Activated CD4-positive, alpha-beta T cell treated with anti-CD3 and anti-CD28 coated beads, Interleukin-2, amount 10 ng/mL, durations not matched to agents 7 days and 5 days (primary cell): ENCODE measurements around the gene PDE7B. TPM values are rescaled to one million over a fixed set of nuclear protein-coding genes. Genes with fewer than 3 reads are reported as not detected.

Experiments
- CTCF ChIA-PET: fragments of 350-600 bp; sonication (Branson Sonifier 250); formaldehyde crosslinking; loops from one replicate; lab custom pipeline; 2021; ENCODE audit warnings: antibody characterized with exemption; lab: Charles Lee
- POLR2A ChIA-PET: fragments of 350-600 bp; sonication (Branson Sonifier 250); formaldehyde crosslinking; loops from one replicate; lab custom pipeline; 2021; ENCODE audit warnings: antibody characterized with exemption; lab: Charles Lee
- DNase-seq: peaks from one replicate; pipeline ENCODE4 v3.0.0-alpha.2; 2020
- H3K27ac Mint-ChIP-seq: one replicate; pipeline ENCODE4 v1.8.0; 2021; ENCODE audit warnings: mild to moderate bottlenecking, moderate library complexity, mixed read lengths
- H3K27me3 Mint-ChIP-seq: one replicate; pipeline ENCODE4 v1.8.0; 2021; ENCODE audit warnings: mixed read lengths
- H3K36me3 Mint-ChIP-seq: one replicate; pipeline ENCODE4 v1.8.0; 2021; ENCODE audit warnings: low read depth, mixed read lengths
- H3K4me1 Mint-ChIP-seq: one replicate; pipeline ENCODE4 v1.8.0; 2021; ENCODE audit warnings: mixed read lengths
- H3K4me3 Mint-ChIP-seq: one replicate; pipeline ENCODE4 v1.8.0; 2021; ENCODE audit warnings: mild to moderate bottlenecking, moderate library complexity, mixed read lengths
- H3K9me3 Mint-ChIP-seq: one replicate; pipeline ENCODE4 v1.8.0; 2021; ENCODE audit warnings: mixed read lengths
- total RNA-seq, 2 experiments: library from RNA; stranded (reverse); gene quantifications; one replicate each; pipeline ENCODE4 v1.2.3, GENCODE V29; 2021

The PDE7B gene
- total RNA-seq, 2 experiments from 2014 or later, result 0.57 to 1.2 TPM

GRCh38 chr6:136060759-136061158, 209.3 kb downstream of the PDE7B start:
- no peak for DNase-seq
- H3K4me3 Mint-ChIP-seq, result no peak overlapping the region
- H3K9me3 Mint-ChIP-seq, result peaks cover 2% of the 10 kb centered on the region
- H3K27me3 Mint-ChIP-seq, result no peaks in the 10 kb centered on the region
- H3K27ac Mint-ChIP-seq, result no peak overlapping the region
- CTCF ChIA-PET, result no interaction called here
- H3K36me3 Mint-ChIP-seq, result no peaks in the 10 kb centered on the region
- POLR2A ChIA-PET, result no interaction called here
- H3K4me1 Mint-ChIP-seq, result no peaks in the 10 kb centered on the region

DNA sequence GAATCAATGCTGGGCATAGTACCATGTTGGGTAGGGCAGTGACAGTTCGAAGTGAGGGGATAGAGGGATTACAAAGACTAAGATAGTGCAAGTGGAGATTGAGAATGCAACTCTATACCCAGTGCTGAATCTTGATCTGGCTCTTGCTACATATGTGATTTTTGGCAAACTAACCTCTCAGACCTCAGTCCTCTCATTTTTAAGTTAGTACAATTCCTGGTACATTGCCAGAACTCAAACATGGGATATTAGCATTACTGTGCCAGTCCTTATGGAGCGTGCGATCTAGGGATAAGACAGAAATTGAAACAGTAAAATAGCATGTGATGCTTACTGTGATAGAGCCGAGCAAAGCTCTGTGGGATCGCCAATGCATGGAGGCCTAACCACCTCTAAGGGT, 210.2 kb downstream of the PDE7B start:
- ChIA-PET POLR2A (no interaction called here), CTCF (no interaction called here)
- Mint-ChIP-seq H3K27ac (no peak overlapping the region), H3K4me3 (no peak overlapping the region), H3K9me3 (no peaks in the 10 kb centered on the region), H3K4me1 (no peaks in the 10 kb centered on the region), H3K27me3 (no peaks in the 10 kb centered on the region), H3K36me3 (no peaks in the 10 kb centered on the region)
- no peak for DNase-seq

DNA sequence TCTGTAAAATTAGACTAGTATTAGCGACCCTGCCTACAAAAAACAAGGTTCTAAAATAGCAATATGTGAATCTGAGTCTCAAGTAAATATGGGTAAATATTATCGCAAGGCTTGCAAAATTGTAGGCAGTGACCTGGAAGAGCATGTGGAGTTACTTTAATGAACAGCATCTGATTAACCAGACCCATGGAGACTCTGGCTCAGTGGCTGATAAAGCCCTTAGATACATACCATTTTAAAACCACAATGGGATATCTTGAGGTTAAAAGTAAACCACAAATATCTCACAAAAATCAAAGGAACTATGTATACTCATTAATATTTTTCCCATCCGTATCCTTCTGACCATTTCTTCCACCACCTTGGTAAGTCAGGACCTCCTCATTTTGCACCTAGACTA, 211.6 kb downstream of the PDE7B start:
- no peak overlapping the region for H3K4me3 Mint-ChIP-seq
- DNase-seq, result no peak
- POLR2A ChIA-PET, result interaction anchor here (0.7 kb wide), 1 partner anchor 1991 kb away, joined by 3 read pairs; no protein-coding TSS in a partner anchor

DNA sequence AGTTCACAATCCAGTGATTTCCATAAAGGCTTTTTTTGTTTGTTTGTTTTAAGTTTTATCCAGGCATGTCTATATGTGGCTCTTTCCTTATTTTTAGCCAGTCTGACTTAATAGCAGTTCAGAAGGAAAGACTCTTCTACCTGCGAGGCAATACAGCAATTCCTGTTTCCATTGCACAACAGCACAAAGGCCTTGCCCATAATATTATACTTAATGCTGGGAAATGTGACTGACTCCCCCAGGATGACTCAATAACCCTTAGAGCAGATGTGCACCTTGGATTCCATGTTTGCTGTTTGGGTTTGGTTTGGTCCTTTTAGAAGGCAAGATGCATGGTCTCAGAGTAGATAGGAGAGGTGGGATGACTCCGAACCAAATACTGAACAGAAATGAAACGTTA, 214.5 kb downstream of the PDE7B start:
- ChIA-PET POLR2A (no interaction called here), CTCF (no interaction called here)
- Mint-ChIP-seq H3K9me3 (no peaks in the 10 kb centered on the region), H3K4me3 (no peak overlapping the region), H3K4me1 (no peaks in the 10 kb centered on the region), H3K27ac (no peak overlapping the region), H3K27me3 (no peaks in the 10 kb centered on the region), H3K36me3 (no peaks in the 10 kb centered on the region)
- no peak for DNase-seq

More for the DNA sequence above, 211.6 kb downstream of the PDE7B start:
- CTCF ChIA-PET, result no interaction called here
- Mint-ChIP-seq H3K4me1 (no peaks in the 10 kb centered on the region), H3K27me3 (no peaks in the 10 kb centered on the region), H3K9me3 (no peaks in the 10 kb centered on the region), H3K36me3 (no peaks in the 10 kb centered on the region), H3K27ac (no peak overlapping the region)

DNA sequence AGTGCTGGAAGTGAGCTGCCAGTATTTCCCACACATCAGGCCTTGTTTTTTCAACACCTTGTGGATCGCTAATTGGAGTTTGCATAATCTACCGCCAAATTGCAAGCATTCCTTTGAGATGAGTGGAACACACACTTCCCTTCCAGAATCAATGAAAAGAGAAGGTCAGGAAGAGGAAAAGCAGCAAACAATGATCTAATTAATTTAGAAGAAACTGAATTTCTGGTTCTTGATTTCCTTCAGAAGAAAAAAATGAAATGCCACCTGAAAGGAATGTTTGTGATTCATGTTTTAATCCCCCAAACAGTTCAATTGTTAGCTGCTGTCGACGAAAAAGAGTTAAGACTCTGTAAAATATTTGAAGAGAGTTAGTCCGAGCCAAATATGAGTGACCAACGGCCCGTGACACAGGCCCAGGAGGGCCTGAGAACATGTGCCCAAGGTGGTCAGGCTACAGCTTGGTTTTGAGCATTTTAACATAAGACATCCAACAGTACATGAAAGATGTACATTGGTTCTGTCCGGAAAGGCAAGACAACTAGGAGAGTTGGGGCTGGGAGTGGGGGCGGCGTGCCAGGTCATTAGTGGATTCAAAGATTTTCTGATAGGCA, 216.3 kb downstream of the PDE7B start:
- no peaks in the 10 kb centered on the region for H3K36me3 Mint-ChIP-seq

DNA sequence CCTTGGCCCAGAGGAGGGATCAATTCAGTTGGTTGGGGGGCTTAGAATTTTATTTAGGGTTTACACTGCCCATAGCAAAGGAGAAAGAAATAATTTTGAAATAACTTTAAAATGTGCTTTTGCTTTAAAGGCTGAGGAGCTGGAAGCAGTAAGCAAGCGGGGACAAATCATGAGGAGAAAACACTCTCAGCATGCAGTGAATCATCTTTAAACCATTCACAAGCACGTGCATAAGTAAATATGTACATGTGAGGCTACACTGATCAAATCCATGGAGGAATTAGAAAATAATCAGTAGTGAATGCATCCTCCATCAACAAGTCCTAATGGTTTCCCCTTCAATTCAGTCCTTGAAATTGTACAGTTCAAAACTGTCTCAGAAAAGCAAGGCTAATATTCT, 217.6 kb downstream of the PDE7B start:
- ChIA-PET POLR2A (no interaction called here), CTCF (no interaction called here)
- no peaks in the 10 kb centered on the region for H3K27me3 Mint-ChIP-seq
- H3K4me3 Mint-ChIP-seq, result no peak overlapping the region
- DNase-seq, result no peak
- H3K9me3 Mint-ChIP-seq, result no peaks in the 10 kb centered on the region
- no peaks in the 10 kb centered on the region for H3K4me1 Mint-ChIP-seq
- no peaks in the 10 kb centered on the region for H3K36me3 Mint-ChIP-seq
- no peak overlapping the region for H3K27ac Mint-ChIP-seq

More for the DNA sequence above, 216.3 kb downstream of the PDE7B start:
- ChIA-PET CTCF (no interaction called here), POLR2A (no interaction called here)
- no peaks in the 10 kb centered on the region for H3K27me3 Mint-ChIP-seq
- no peak for DNase-seq
- no peak overlapping the region for H3K4me3 Mint-ChIP-seq
- H3K27ac Mint-ChIP-seq, result no peak overlapping the region
- H3K9me3 Mint-ChIP-seq, result no peaks in the 10 kb centered on the region
- no peaks in the 10 kb centered on the region for H3K4me1 Mint-ChIP-seq

DNA sequence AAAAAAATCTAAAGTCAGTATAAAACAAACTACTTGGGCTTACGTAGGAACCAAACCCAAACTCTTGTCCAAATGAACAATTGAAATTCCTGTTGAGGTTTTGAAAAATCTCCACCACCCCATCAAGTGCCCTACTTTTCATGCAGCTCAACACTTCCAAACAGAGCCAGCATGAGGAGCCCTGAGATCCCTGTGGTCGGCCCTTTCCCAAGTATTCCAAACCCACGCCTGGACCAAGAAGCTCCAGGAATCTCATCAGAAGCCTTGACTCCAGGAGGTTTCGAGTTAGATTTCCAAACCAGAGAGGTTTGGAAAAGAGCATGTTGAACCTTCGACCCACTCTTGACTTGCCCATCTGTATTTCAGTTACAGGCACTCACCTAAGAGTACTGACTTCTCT, 219.3 kb downstream of the PDE7B start:
- Mint-ChIP-seq H3K27me3 (no peaks in the 10 kb centered on the region), H3K4me3 (no peak overlapping the region), H3K9me3 (no peaks in the 10 kb centered on the region), H3K27ac (no peak overlapping the region), H3K36me3 (no peaks in the 10 kb centered on the region), H3K4me1 (no peaks in the 10 kb centered on the region)
- CTCF ChIA-PET, result interaction anchor here (2.0 kb wide), 1 partner anchor 11 kb away, joined by 4 read pairs; no protein-coding TSS in a partner anchor
- no peak for DNase-seq
- POLR2A ChIA-PET, result no interaction called here

DNA sequence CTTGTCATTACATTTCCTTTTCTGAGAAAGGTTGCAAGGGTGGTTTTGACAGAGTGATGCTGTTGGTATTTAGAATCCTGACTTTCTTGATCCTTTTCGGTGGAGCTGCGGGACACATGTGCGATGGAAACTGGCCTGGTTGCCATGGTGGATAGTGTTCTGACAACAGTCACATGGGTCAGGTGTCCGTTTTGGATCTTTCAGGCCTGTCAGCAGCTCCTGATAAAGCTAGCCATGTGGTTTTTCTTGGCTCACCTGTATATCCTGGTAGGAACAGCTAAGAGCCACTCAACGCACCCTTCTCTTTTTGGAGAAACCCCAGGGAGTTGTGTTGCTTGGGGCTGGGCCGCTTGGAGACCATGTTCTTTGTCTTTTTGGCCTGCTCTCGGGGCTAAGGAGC, 221.2 kb downstream of the PDE7B start:
- Mint-ChIP-seq H3K27ac (no peak overlapping the region), H3K36me3 (no peaks in the 10 kb centered on the region), H3K9me3 (no peaks in the 10 kb centered on the region), H3K4me1 (no peaks in the 10 kb centered on the region), H3K4me3 (no peak overlapping the region), H3K27me3 (no peaks in the 10 kb centered on the region)
- POLR2A ChIA-PET, result no interaction called here
- CTCF ChIA-PET, result interaction anchor here (1.2 to 1.4 kb wide), 2 partner anchors 101 to 154 kb away, joined by 3 to 4 read pairs; no protein-coding TSS in a partner anchor
- DNase-seq, result no peak

DNA sequence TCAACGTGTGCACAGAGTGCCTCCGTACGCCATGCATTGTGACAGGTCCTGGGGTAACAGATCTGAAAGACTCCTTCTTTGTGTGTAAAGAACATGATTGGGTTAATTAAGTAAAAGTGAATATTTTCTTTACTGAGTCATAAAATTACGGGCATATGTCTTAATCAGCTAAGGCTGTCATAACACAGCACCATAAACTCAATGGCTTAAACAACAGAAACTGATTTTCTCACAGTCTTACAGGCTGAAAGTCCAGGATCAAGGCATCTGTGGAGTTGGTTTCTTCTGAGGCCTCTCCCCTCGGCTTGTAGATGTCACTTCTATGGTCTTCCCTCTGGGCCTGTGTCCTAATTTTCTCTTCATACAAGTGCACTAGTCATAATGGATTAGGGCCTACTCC, 221.7 kb downstream of the PDE7B start:
- Mint-ChIP-seq H3K9me3 (no peaks in the 10 kb centered on the region), H3K27ac (no peak overlapping the region), H3K36me3 (no peaks in the 10 kb centered on the region), H3K4me3 (no peak overlapping the region), H3K27me3 (no peaks in the 10 kb centered on the region), H3K4me1 (no peaks in the 10 kb centered on the region)
- DNase-seq, result no peak
- POLR2A ChIA-PET, result no interaction called here
- CTCF ChIA-PET, result interaction anchor here (1.2 kb wide), 1 partner anchor 101 kb away, joined by 3 read pairs; no protein-coding TSS in a partner anchor

- no peaks in the 10 kb centered on the region for H3K9me3 Mint-ChIP-seq
- POLR2A ChIA-PET, result no interaction called here
- no peak overlapping the region for H3K4me3 Mint-ChIP-seq
- no peaks in the 10 kb centered on the region for H3K4me1 Mint-ChIP-seq
- H3K27me3 Mint-ChIP-seq, result no peaks in the 10 kb centered on the region
- H3K36me3 Mint-ChIP-seq, result no peaks in the 10 kb centered on the region
- DNase-seq, result no peak
- CTCF ChIA-PET, result no interaction called here
- no peak overlapping the region for H3K27ac Mint-ChIP-seq
These were observed 225.0 kb downstream of the PDE7B start for GRCh38 chr6:136076496-136076895.

GRCh38 chr6:136077834-136078576, 226.5 kb downstream of the PDE7B start:
- no peaks in the 10 kb centered on the region for H3K27me3 Mint-ChIP-seq
- POLR2A ChIA-PET, result no interaction called here
- no peak overlapping the region for H3K27ac Mint-ChIP-seq
- CTCF ChIA-PET, result interaction anchor here (0.6 kb wide), 1 partner anchor 579 kb away, joined by 5 read pairs; no protein-coding TSS in a partner anchor
- H3K9me3 Mint-ChIP-seq, result no peaks in the 10 kb centered on the region
- H3K4me1 Mint-ChIP-seq, result no peaks in the 10 kb centered on the region
- DNase-seq, result no peak
- H3K4me3 Mint-ChIP-seq, result no peak overlapping the region
- H3K36me3 Mint-ChIP-seq, result no peaks in the 10 kb centered on the region

DNA sequence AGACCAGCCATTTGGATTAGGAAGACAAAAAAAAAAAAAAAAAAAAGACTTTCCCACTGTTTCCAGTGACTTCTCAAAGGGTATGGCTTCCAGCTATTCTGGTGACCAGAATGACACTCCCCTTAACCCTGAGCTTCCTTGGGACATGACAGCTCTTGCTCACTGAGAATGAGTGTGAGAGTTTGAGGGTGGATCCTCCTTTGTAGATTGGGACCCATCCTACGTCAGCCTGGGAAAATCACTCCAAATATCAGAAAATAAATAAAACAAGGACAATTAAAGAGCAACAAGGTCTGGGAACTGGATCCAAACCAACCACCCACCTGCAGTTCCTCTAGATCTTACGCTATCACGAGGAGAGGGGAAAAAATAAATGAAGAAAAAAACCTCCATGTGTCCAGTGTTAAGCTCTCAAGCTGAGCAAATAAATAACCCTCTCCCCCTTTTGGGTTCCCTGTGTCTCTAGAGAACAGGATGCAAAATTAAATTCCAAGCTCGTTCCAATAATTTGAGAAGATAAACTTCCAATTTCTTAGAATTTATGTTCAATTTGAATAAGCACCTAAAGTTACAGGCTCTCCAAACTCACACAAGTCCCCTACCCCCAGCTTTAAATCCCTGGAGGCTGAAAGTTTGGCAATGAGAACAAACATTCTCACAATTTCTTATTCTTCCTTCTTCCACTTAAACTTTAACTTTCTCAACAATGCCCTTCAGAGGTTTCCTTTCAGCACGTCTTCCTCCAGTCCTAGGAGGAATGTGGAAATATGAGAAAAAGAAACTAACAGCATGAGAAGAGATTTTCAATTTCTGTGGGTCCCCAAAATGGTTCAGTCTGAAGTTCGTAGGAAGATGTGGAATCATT, 228.4 kb downstream of the PDE7B start:
- H3K4me1 Mint-ChIP-seq, result no peaks in the 10 kb centered on the region
- CTCF ChIA-PET, result interaction anchor here (0.6 to 0.7 kb wide), 2 partner anchors 221 to 686 kb away, joined by 3 read pairs; no protein-coding TSS in a partner anchor

GRCh38 chr6:136083540-136083939, 232.0 kb downstream of the PDE7B start:
- no peaks in the 10 kb centered on the region for H3K27me3 Mint-ChIP-seq
- POLR2A ChIA-PET, result no interaction called here
- H3K4me3 Mint-ChIP-seq, result no peak overlapping the region
- H3K4me1 Mint-ChIP-seq, result no peaks in the 10 kb centered on the region
- no peak for DNase-seq
- no peaks in the 10 kb centered on the region for H3K9me3 Mint-ChIP-seq
- H3K36me3 Mint-ChIP-seq, result no peaks in the 10 kb centered on the region
- CTCF ChIA-PET, result no interaction called here
- no peak overlapping the region for H3K27ac Mint-ChIP-seq

More for the DNA sequence above, 228.4 kb downstream of the PDE7B start:
- DNase-seq, result no peak
- Mint-ChIP-seq H3K9me3 (no peaks in the 10 kb centered on the region), H3K27ac (no peak overlapping the region), H3K27me3 (no peaks in the 10 kb centered on the region), H3K4me3 (no peak overlapping the region), H3K36me3 (no peaks in the 10 kb centered on the region)
- POLR2A ChIA-PET, result no interaction called here
